ENCODE measurements around the gene G0S2.
A peak's percentile ranks its signal among the peaks of the same experiment; 100 is the strongest.

- no peak for TF ChIP-seq ETS2 (tag; IDR thresholded peaks at IDR 0.05; ENCODE audit: borderline replicate concordance, poor library complexity, severe bottlenecking)
- no peak for TF ChIP-seq ZSCAN29 (IDR thresholded peaks at IDR 0.05)
- no peak for TF ChIP-seq YY1 (IDR thresholded peaks at IDR 0.05; ENCODE audit: borderline replicate concordance in 1 of 3, control insufficient read depth in 1 of 3, extremely low read depth in 1 of 3, insufficient read depth in 3 of 3, insufficient read length in 1 of 3, insufficient replicate concordance in 2 of 3, low read depth in 1 of 3, low read length in 2 of 3)
- no peak for TF ChIP-seq RAD51 (IDR thresholded peaks at IDR 0.05; ENCODE audit: borderline replicate concordance, low read depth)
- TF ChIP-seq HNRNPL (IDR thresholded peaks at IDR 0.05; ENCODE audit: low read depth, low read length): no peak
- TF ChIP-seq, protein P1, sequence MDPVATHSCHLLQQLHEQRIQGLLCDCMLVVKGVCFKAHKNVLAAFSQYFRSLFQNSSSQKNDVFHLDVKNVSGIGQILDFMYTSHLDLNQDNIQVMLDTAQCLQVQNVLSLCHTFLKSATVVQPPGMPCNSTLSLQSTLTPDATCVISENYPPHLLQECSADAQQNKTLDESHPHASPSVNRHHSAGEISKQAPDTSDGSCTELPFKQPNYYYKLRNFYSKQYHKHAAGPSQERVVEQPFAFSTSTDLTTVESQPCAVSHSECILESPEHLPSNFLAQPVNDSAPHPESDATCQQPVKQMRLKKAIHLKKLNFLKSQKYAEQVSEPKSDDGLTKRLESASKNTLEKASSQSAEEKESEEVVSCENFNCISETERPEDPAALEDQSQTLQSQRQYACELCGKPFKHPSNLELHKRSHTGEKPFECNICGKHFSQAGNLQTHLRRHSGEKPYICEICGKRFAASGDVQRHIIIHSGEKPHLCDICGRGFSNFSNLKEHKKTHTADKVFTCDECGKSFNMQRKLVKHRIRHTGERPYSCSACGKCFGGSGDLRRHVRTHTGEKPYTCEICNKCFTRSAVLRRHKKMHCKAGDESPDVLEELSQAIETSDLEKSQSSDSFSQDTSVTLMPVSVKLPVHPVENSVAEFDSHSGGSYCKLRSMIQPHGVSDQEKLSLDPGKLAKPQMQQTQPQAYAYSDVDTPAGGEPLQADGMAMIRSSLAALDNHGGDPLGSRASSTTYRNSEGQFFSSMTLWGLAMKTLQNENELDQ (CRISPR knock-in tag; IDR thresholded peaks at IDR 0.05; ENCODE audit: borderline replicate concordance): no peak
- TF ChIP-seq ZKSCAN1 (IDR thresholded peaks at IDR 0.05; ENCODE audit: low read depth, low read length): no peak
- 0 out of 2 replicates have a peak, but pooled peaks have one; percentile 3 for TF ChIP-seq FOXJ2 (tag; IDR thresholded peaks at IDR 0.05)
- TF ChIP-seq NR2C2 (CRISPR knock-in tag; IDR thresholded peaks at IDR 0.05): no peak
- TF ChIP-seq NR2C2 (tag; IDR thresholded peaks at IDR 0.05): peak; percentile 31; the same call in 1 of the 2 replicates
- TF ChIP-seq POLR2AphosphoS5 (IDR thresholded peaks at IDR 0.05; ENCODE audit: control insufficient read depth, insufficient read depth, low read depth, low read length): no peak
- no peak for TF ChIP-seq HCFC1 (IDR thresholded peaks at IDR 0.05; ENCODE audit: low read depth, low read length)
- no peak for TF ChIP-seq ZNF780A (CRISPR knock-in tag; IDR thresholded peaks at IDR 0.05)
These were observed 13.6 kb downstream of the G0S2 start for GRCh38 chr1:209688746-209689234.

All from K562 (cell line).